ENCODE measurements around the gene KIAA1549. TPM values are rescaled to one million over a fixed set of nuclear protein-coding genes. Genes with fewer than 3 reads are reported as not detected.

KIAA1549 gene
- total and polyA plus RNA-seq, 4 donors = 0.13 to 0.89 (median 0.42) TPM

GRCh38 chr7:139023076-139023475 lies 41.9 kb upstream of the KIAA1549 start:
- Histone ChIP-seq H3K27ac (ENCODE audit: low read depth in 1 of 2, low read length in 2 of 2) (no peak overlapping the region), H3K4me1 (ENCODE audit: control insufficient read depth in 4 of 4, insufficient read depth in 4 of 4, low read length in 3 of 4) (no peaks in the 10 kb centered on the region), H3K36me3 (ENCODE audit: control insufficient read depth in 4 of 4, insufficient read depth in 3 of 4, low read depth in 1 of 4, low read length in 3 of 4) (no peaks in the 10 kb centered on the region), H3K9me3 (ENCODE audit: control insufficient read depth in 4 of 4, low read length in 3 of 4) (no peaks in the 10 kb centered on the region), H3K4me3 (ENCODE audit: low read depth in 1 of 3, low read length in 3 of 3) (no peak overlapping the region), H3K9ac (ENCODE audit: low read depth in 1 of 2, low read length in 2 of 2) (no peak overlapping the region), H3K27me3 (ENCODE audit: control insufficient read depth in 4 of 4, insufficient read depth in 4 of 4, low read length in 3 of 4) (no peaks in the 10 kb centered on the region)
- DNase-seq (ENCODE audit: low spot score) = no peak
- TF ChIP-seq YY1 (IDR thresholded peaks at IDR 0.05) (no peak), FOXA2 (IDR thresholded peaks at IDR 0.05) (no peak), NR2F2 (IDR thresholded peaks at IDR 0.05) (no peak), HNF4A (conservative IDR thresholded peaks at IDR 0.05) (no peak)
- WGBS = 87% methylated on average over 5 of the region's 5 CpGs

DNA sequence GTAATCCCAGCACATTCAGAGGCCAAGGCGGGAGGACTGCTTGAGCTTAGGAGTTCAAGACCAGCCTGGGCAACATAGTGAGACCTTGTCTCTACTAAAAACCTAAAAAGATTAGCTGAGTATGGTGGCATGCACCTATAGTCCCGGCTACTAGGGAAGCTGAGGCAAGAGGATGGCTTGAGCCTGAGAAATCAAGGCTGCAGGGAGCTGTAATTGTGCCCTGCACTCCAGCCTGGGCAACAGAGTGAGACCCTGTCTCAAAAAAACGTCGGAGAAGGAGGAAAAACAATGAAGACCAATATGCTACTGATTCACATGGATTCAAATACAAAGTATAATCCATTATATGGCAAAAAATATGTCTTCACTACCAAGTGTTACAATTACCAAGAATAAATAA lies 41.1 kb upstream of the KIAA1549 start:
- H3K27ac ChIP-seq (ENCODE audit: low read depth in 1 of 2, low read length in 2 of 2) = no peak overlapping the region
- no peaks in the 10 kb centered on the region for H3K36me3 ChIP-seq (ENCODE audit: control insufficient read depth in 4 of 4, insufficient read depth in 3 of 4, low read depth in 1 of 4, low read length in 3 of 4)
- H3K9ac ChIP-seq (ENCODE audit: low read depth in 1 of 2, low read length in 2 of 2) = no peak overlapping the region
- DNase-seq (ENCODE audit: low spot score) = no peak
- H3K27me3 ChIP-seq (ENCODE audit: control insufficient read depth in 4 of 4, insufficient read depth in 4 of 4, low read length in 3 of 4) = no peaks in the 10 kb centered on the region
- H3K9me3 ChIP-seq (ENCODE audit: control insufficient read depth in 4 of 4, low read length in 3 of 4) = no peaks in the 10 kb centered on the region
- no peaks in the 10 kb centered on the region for H3K4me1 ChIP-seq (ENCODE audit: control insufficient read depth in 4 of 4, insufficient read depth in 4 of 4, low read length in 3 of 4)
- no peak overlapping the region for H3K4me3 ChIP-seq (ENCODE audit: low read depth in 1 of 3, low read length in 3 of 3)
- TF ChIP-seq SP1 (IDR thresholded peaks at IDR 0.05) = no peak
- no peak for TF ChIP-seq YY1 (IDR thresholded peaks at IDR 0.05)
- no peak for TF ChIP-seq EGR1 (IDR thresholded peaks at IDR 0.05; ENCODE audit: low read depth in 2 of 2)
- no peak for TF ChIP-seq REST (IDR thresholded peaks at IDR 0.05)
- TF ChIP-seq RXRA (IDR thresholded peaks at IDR 0.05) = no peak
- TF ChIP-seq FOXA1 (IDR thresholded peaks at IDR 0.05) = no peak
- TF ChIP-seq TAF1 (conservative IDR thresholded peaks at IDR 0.05) = no peak
- no peak for TF ChIP-seq GABPA (IDR thresholded peaks at IDR 0.05 in 1 of 2, conservative IDR thresholded peaks at IDR 0.05 in 1 of 2)
- no peak for TF ChIP-seq JUND (IDR thresholded peaks at IDR 0.05)
- TF ChIP-seq CTCF (IDR thresholded peaks at IDR 0.05; ENCODE audit: low read depth, low read length, missing input control) = no peak
- no peak for TF ChIP-seq HNF4A (conservative IDR thresholded peaks at IDR 0.05)
- no peak for TF ChIP-seq NR2F2 (IDR thresholded peaks at IDR 0.05)
- no peak for TF ChIP-seq ZBTB33 (IDR thresholded peaks at IDR 0.05)
- no peak for TF ChIP-seq FOXA2 (IDR thresholded peaks at IDR 0.05)
- TF ChIP-seq MAX (IDR thresholded peaks at IDR 0.05) = no peak
- WGBS = 88% methylated on average over 4 of the region's 4 CpGs
